H9 (cell line): Measurements from ENCODE around the gene HCN1. TPM values are rescaled to one million over a fixed set of nuclear protein-coding genes. Genes with fewer than 3 reads are reported as not detected.

Experiments
- DNase-seq: peaks from one replicate; pipeline ENCODE4 v3.0.0-alpha.2; 2017
- H2AFZ ChIP-seq: one replicate; pipeline ENCODE4 v1.6.1; 2013; ENCODE audit warnings: mild to moderate bottlenecking, low read length, control low read depth, moderate library complexity
- H2AK5ac ChIP-seq: 2 replicates; pipeline ENCODE4 v1.6.1; 2013; ENCODE audit warnings: low read length, control low read depth, mixed read lengths; ENCODE audit not compliant: insufficient read length
- H2BK120ac ChIP-seq: one replicate; pipeline ENCODE4 v1.6.1; 2013; ENCODE audit warnings: low read depth, mild to moderate bottlenecking, low read length, control low read depth, inconsistent platforms; ENCODE audit not compliant: poor library complexity, severe bottlenecking
- H2BK12ac ChIP-seq: 2 replicates; pipeline ENCODE4 v1.6.1; 2013; ENCODE audit warnings: low read length, control low read depth, mixed read lengths, low read depth; ENCODE audit not compliant: insufficient read length
- H2BK15ac ChIP-seq: 2 replicates; pipeline ENCODE4 v1.6.1; 2013; ENCODE audit warnings: low read depth, low read length, control low read depth
- H2BK20ac ChIP-seq: one replicate; pipeline ENCODE4 v1.6.1; 2013; ENCODE audit warnings: low read depth, mild to moderate bottlenecking, low read length, control low read depth, inconsistent platforms; ENCODE audit not compliant: poor library complexity, severe bottlenecking
- H2BK5ac ChIP-seq: 2 replicates; pipeline ENCODE4 v1.6.1; 2013; ENCODE audit warnings: low read length, control low read depth, mixed read lengths; ENCODE audit not compliant: insufficient read length
- H3K14ac ChIP-seq: 2 replicates; pipeline ENCODE4 v1.6.1; 2013; ENCODE audit warnings: low read length, control low read depth; ENCODE audit not compliant: insufficient read depth
- H3K18ac ChIP-seq: 2 replicates; pipeline ENCODE4 v1.6.1; 2013; ENCODE audit warnings: low read depth, mild to moderate bottlenecking, mixed read lengths, low read length, control low read depth; ENCODE audit not compliant: insufficient read length
- H3K23ac ChIP-seq: 2 replicates; pipeline ENCODE4 v1.6.1; 2013; ENCODE audit warnings: low read length, control low read depth, mixed read lengths, low read depth; ENCODE audit not compliant: insufficient read length
- H3K23me2 ChIP-seq: 2 replicates; pipeline ENCODE4 v1.6.1; 2013; ENCODE audit warnings: low read depth, mild to moderate bottlenecking, mixed read lengths, low read length, control low read depth; ENCODE audit not compliant: insufficient read length, poor library complexity, severe bottlenecking
- H3K27ac ChIP-seq: 2 replicates; pipeline ENCODE4 v1.5.1; 2013; ENCODE audit warnings: low read length, control low read depth, mixed read lengths, low read depth; ENCODE audit not compliant: insufficient read length
- H3K27me3 ChIP-seq: 2 replicates; pipeline ENCODE4 v1.6.1; 2013; ENCODE audit warnings: low read length, control low read depth, inconsistent platforms; ENCODE audit not compliant: insufficient read depth
- H3K4ac ChIP-seq: 2 replicates; pipeline ENCODE4 v1.6.1; 2013; ENCODE audit warnings: low read depth, mild to moderate bottlenecking, control low read depth, inconsistent platforms, low read length, moderate library complexity
- H3K4me1 ChIP-seq: 2 replicates; pipeline ENCODE4 v1.6.1; 2013; ENCODE audit warnings: low read length, control low read depth, inconsistent platforms; ENCODE audit not compliant: insufficient read depth
- H3K4me2 ChIP-seq: 2 replicates; pipeline ENCODE4 v1.6.1; 2013; ENCODE audit warnings: low read length, control low read depth, mixed read lengths; ENCODE audit not compliant: insufficient read length, insufficient read depth
- H3K56ac ChIP-seq: 2 replicates; pipeline ENCODE4 v1.6.1; 2013; ENCODE audit warnings: low read depth, mild to moderate bottlenecking, mixed read lengths, low read length, control low read depth; ENCODE audit not compliant: insufficient read length
- H3K79me1 ChIP-seq: 2 replicates; pipeline ENCODE4 v1.6.1; 2013; ENCODE audit warnings: low read depth, mild to moderate bottlenecking, moderate library complexity, low read length, control low read depth, inconsistent platforms; ENCODE audit not compliant: insufficient read depth, poor library complexity, severe bottlenecking
- H3K79me2 ChIP-seq: 2 replicates; pipeline ENCODE4 v1.6.1; 2013; ENCODE audit warnings: low read length, control low read depth, inconsistent platforms; ENCODE audit not compliant: insufficient read depth
- H3K9ac ChIP-seq: 2 replicates; pipeline ENCODE4 v1.6.1; 2013; ENCODE audit warnings: low read length, control low read depth, mixed read lengths; ENCODE audit not compliant: insufficient read length; ENCODE audit errors: extremely low read depth
- H3K9me3 ChIP-seq: one replicate; pipeline ENCODE4 v1.6.1; 2013; ENCODE audit warnings: low read depth, low read length, inconsistent platforms; ENCODE audit not compliant: control insufficient read depth
- H3T11ph ChIP-seq: one replicate; pipeline ENCODE4 v1.6.1; 2013; ENCODE audit warnings: mild to moderate bottlenecking, low read length, control low read depth, inconsistent platforms
- H4K20me1 ChIP-seq: one replicate; pipeline ENCODE4 v1.6.1; 2013; ENCODE audit not compliant: control insufficient read depth, insufficient read length, insufficient read depth
- H4K5ac ChIP-seq: 2 replicates; pipeline ENCODE4 v1.6.1; 2013; ENCODE audit warnings: low read depth, mild to moderate bottlenecking, mixed read lengths, low read length, control low read depth; ENCODE audit not compliant: insufficient read length
- H4K8ac ChIP-seq: replicated peaks from 2 replicates; pipeline ENCODE4 v1.6.1; 2013; ENCODE audit warnings: low read length, control low read depth, mixed read lengths, low read depth; ENCODE audit not compliant: insufficient read length
- H4K91ac ChIP-seq: 2 replicates; pipeline ENCODE4 v1.6.1; 2013; ENCODE audit warnings: low read depth, mild to moderate bottlenecking, moderate library complexity, mixed read lengths, low read length, control low read depth; ENCODE audit not compliant: insufficient read length
- H3K27ac Mint-ChIP-seq, 3 experiments: 2 replicates in 2 of 3; 3 replicates in 1 of 3; pipeline ENCODE4 v1.8.0; 2020 to 2021; ENCODE audit warnings: mixed read lengths in 3 of 3, mild to moderate bottlenecking in 1 of 3, moderate library complexity in 1 of 3
- H3K27me3 Mint-ChIP-seq: 2 replicates; pipeline ENCODE4 v1.8.0; 2021; ENCODE audit warnings: low read depth, mild to moderate bottlenecking, moderate library complexity, mixed read lengths
- H3K36me3 Mint-ChIP-seq, 3 experiments: 2 replicates in 2 of 3; 3 replicates in 1 of 3; pipeline ENCODE4 v1.8.0; 2020 to 2021; ENCODE audit warnings: low read depth in 3 of 3, mixed read lengths in 3 of 3; ENCODE audit not compliant: insufficient read depth in 1 of 3
- H3K4me1 Mint-ChIP-seq, 2 experiments: 2 replicates each; pipeline ENCODE4 v1.8.0; 2020; ENCODE audit warnings: mixed read lengths in 2 of 2
- H3K4me3 Mint-ChIP-seq, 2 experiments: 2 replicates in 1 of 2; 3 replicates in 1 of 2; pipeline ENCODE4 v1.8.0; 2020 to 2021; ENCODE audit warnings: mild to moderate bottlenecking in 2 of 2, mixed read lengths in 2 of 2, moderate library complexity in 1 of 2
- H3K9me3 Mint-ChIP-seq, 2 experiments: 2 replicates in 1 of 2; 3 replicates in 1 of 2; pipeline ENCODE4 v1.8.0; 2020; ENCODE audit warnings: mild to moderate bottlenecking in 2 of 2, mixed read lengths in 2 of 2, moderate library complexity in 1 of 2
- CTCF ChIP-seq: fragments of 200-600 bp; sonication (generic); conservative IDR thresholded peaks from 3 replicates; pipeline ENCODE4 v1.8.0; 2021; ENCODE audit warnings: antibody characterized with exemption, mild to moderate bottlenecking
- WGBS: extraction: QIAGEN DNeasy Blood & Tissue Kit; methylation state at CpG from one replicate; pipeline ENCODE4 v1.1.7; 2013; ENCODE audit warnings: missing lambda C conversion rate, low lambda C conversion rate, mixed read lengths; ENCODE audit not compliant: insufficient read length; ENCODE audit errors: extremely low coverage; 5-methylcytosine and 5-hydroxymethylcytosine counted together
- total RNA-seq: library from RNA; stranded (reverse); gene quantifications from 2 replicates; pipeline ENCODE4 v1.2.1, GENCODE V29; 2021

HCN1 gene
- total RNA-seq, 1 experiment from 2014 or later = 4.6 TPM

- no peaks in the 10 kb centered on the region for H3K9me3 ChIP-seq
- H3K4me2 ChIP-seq = no peak overlapping the region
- TF ChIP-seq CTCF = no peak
- no peak overlapping the region for H2BK12ac ChIP-seq
- H3K9me3 Mint-ChIP-seq = no peaks in the 10 kb centered on the region
- H2BK20ac ChIP-seq = no peak overlapping the region
- H4K20me1 ChIP-seq = no peaks in the 10 kb centered on the region
- H3K56ac ChIP-seq = no peak overlapping the region
- no peak overlapping the region for H3K18ac ChIP-seq
- peaks cover 16% of the 10 kb centered on the region for H3K27me3 Mint-ChIP-seq
- H4K8ac ChIP-seq = no peak overlapping the region
- no peak overlapping the region for H4K91ac ChIP-seq
- no peak overlapping the region for H2BK5ac ChIP-seq
- no peak overlapping the region for H3T11ph ChIP-seq
- H2BK15ac ChIP-seq = no peak overlapping the region
- H2BK120ac ChIP-seq = no peak overlapping the region
- no peak overlapping the region for H4K5ac ChIP-seq
- H3K23me2 ChIP-seq = peaks cover 9% of the 10 kb centered on the region
- peaks cover 27 to 28% of the 10 kb centered on the region in 2 experiments for H3K4me1 Mint-ChIP-seq
- no peak overlapping the region for H3K4me3 Mint-ChIP-seq
- no peaks in the 10 kb centered on the region; a peak in 1 of 7 replicates for H3K36me3 Mint-ChIP-seq
- H3K4ac ChIP-seq = no peak overlapping the region
- H3K27ac Mint-ChIP-seq = no peak overlapping the region
- H3K27ac ChIP-seq = no peak overlapping the region
- H3K4me1 ChIP-seq = no peaks in the 10 kb centered on the region; the same call in 1 of the 2 replicates
- no peaks in the 10 kb centered on the region; the same call in 1 of the 2 replicates for H3K27me3 ChIP-seq
- no peak overlapping the region for H3K14ac ChIP-seq
- H3K79me2 ChIP-seq = no peaks in the 10 kb centered on the region
- H3K9ac ChIP-seq = no peak overlapping the region
- H2AK5ac ChIP-seq = no peak overlapping the region
- DNase-seq = no peak
- no peaks in the 10 kb centered on the region for H3K79me1 ChIP-seq
- no peak overlapping the region for H2AFZ ChIP-seq
- no peak overlapping the region for H3K23ac ChIP-seq
- WGBS = no CpG with 5 or more reads among the region's 6 CpGs
Measured at GRCh38 chr5:45697201-45697600, 1.0 kb upstream of the HCN1 start.
